T-helper 2 cell (primary cell): ENCODE data around the gene DMAP1.

Experiments used
- DNase-seq, 5 experiments: peaks; one replicate each; pipeline versions ENCODE4 v3.0.0 to v3.0.0-alpha.2; 2012 to 2022

DMAP1 gene

GRCh38 chr1:44229435-44230167 lies 16.3 kb downstream of the DMAP1 start:
- no peak for DNase-seq

GRCh38 chr1:44230796-44231195 lies 17.5 kb downstream of the DMAP1 start:
- no peak for DNase-seq

GRCh38 chr1:44233593-44233992 lies 20.3 kb downstream of the DMAP1 start:
- no peak for DNase-seq

GRCh38 chr1:44235808-44236207 lies 22.5 kb downstream of the DMAP1 start:
- DNase-seq: no peak

GRCh38 chr1:44236490-44237272 lies 23.4 kb downstream of the DMAP1 start:
- no peak for DNase-seq

- peak in 1 of 5 experiments; percentile 40 for DNase-seq
These were observed 24.6 kb downstream of the DMAP1 start for GRCh38 chr1:44237721-44238457.

GRCh38 chr1:44238660-44239059 lies 25.4 kb downstream of the DMAP1 start:
- no peak for DNase-seq

- no peak for DNase-seq
These were observed 26.2 kb downstream of the DMAP1 start for GRCh38 chr1:44239331-44239960.

- no peak for DNase-seq
These were observed 26.7 kb downstream of the DMAP1 start for GRCh38 chr1:44239961-44240371.

- DNase-seq: no peak
These were observed 27.8 kb downstream of the DMAP1 start for GRCh38 chr1:44240802-44241671.

GRCh38 chr1:44242746-44243145 lies 29.5 kb downstream of the DMAP1 start:
- DNase-seq: no peak

GRCh38 chr1:44243782-44244495 lies 30.7 kb downstream of the DMAP1 start:
- DNase-seq: no peak

- DNase-seq: no peak
These were observed 31.7 kb downstream of the DMAP1 start for GRCh38 chr1:44244986-44245385.

- DNase-seq: no peak
These were observed 33.5 kb downstream of the DMAP1 start for GRCh38 chr1:44246806-44247205.

- DNase-seq: no peak
These were observed 36.3 kb downstream of the DMAP1 start for GRCh38 chr1:44249543-44249942.

GRCh38 chr1:44250068-44250781 lies 37.0 kb downstream of the DMAP1 start:
- DNase-seq: no peak

- no peak for DNase-seq
These were observed 38.2 kb downstream of the DMAP1 start for GRCh38 chr1:44251486-44251885.

- no peak for DNase-seq
These were observed 38.9 kb downstream of the DMAP1 start for GRCh38 chr1:44251989-44252671.

GRCh38 chr1:44254392-44254910 lies 41.2 kb downstream of the DMAP1 start:
- DNase-seq: no peak
